ENCODE measurements around the gene BMPR2. TPM values are rescaled to one million over a fixed set of nuclear protein-coding genes. Genes with fewer than 3 reads are reported as not detected.

Gene BMPR2
- polyA plus RNA-seq, 3 donors, result 4.1 to 6.4 (median 4.8) TPM

- DNase-seq, result no peak
- Histone ChIP-seq H3K79me2 (ENCODE audit: insufficient read depth, low read length) (no peaks in the 10 kb centered on the region), H3K36me3 (replicated peaks in 1 of 2; ENCODE audit: control insufficient read depth in 1 of 2, insufficient read depth in 2 of 2, low read length in 2 of 2) (no peaks in the 10 kb centered on the region), H4K20me1 (ENCODE audit: insufficient read depth, low read length) (no peaks in the 10 kb centered on the region), H3K27ac (ENCODE audit: low read depth in 1 of 2, low read length in 2 of 2) (no peak overlapping the region), H3K4me3 (replicated peaks in 1 of 3; ENCODE audit: low read depth in 2 of 3, low read length in 3 of 3) (no peak overlapping the region), H3K4me2 (replicated peaks; ENCODE audit: extremely low read depth, low read length, poor library complexity, severe bottlenecking) (no peak overlapping the region), H3K9ac (ENCODE audit: insufficient read depth, low read length, poor library complexity, severe bottlenecking) (no peak overlapping the region), H2AFZ (ENCODE audit: insufficient read depth, low read depth, low read length, poor library complexity, severe bottlenecking) (no peak overlapping the region), H3K9me3 (replicated peaks in 1 of 2; ENCODE audit: control insufficient read depth in 1 of 2, insufficient read depth in 1 of 2, low read length in 2 of 2) (no peaks in the 10 kb centered on the region), H3K27me3 (ENCODE audit: control insufficient read depth in 2 of 2, insufficient read depth in 2 of 2, low read length in 2 of 2) (no peaks in the 10 kb centered on the region), H3K4me1 (ENCODE audit: control insufficient read depth in 1 of 2, insufficient read depth in 2 of 2, low read length in 2 of 2) (peaks cover 4 to 5% of the 10 kb centered on the region in 2 donors)
- no CpG with 5 or more reads among the region's 2 CpGs for WGBS (ENCODE audit: insufficient coverage)
- intact Hi-C loops (cut with micrococcal nuclease), result no loop called here
- no peak for TF ChIP-seq CTCF (IDR thresholded peaks at IDR 0.05)
- Mint-ChIP-seq H3K9me3 (peaks cover 0 to 9% (median 7%) of the 10 kb centered on the region in 7 donors), H3K4me3 (no peak overlapping the region), H3K36me3 (no peaks in the 10 kb centered on the region), H3K27me3 (ENCODE audit: low read depth in 3 of 3) (peaks cover 0 to 1% (median 0%) of the 10 kb centered on the region in 3 donors), H3K27ac (no peak overlapping the region), H3K4me1 (peaks cover 6% of the 10 kb centered on the region)
These were observed 207.6 kb downstream of the BMPR2 start for GRCh38 chr2:202583709-202584219.

GRCh38 chr2:202588647-202589581, 212.8 kb downstream of the BMPR2 start:
- TF ChIP-seq CTCF (IDR thresholded peaks at IDR 0.05), result peak; percentile 90
- Histone ChIP-seq H2AFZ (ENCODE audit: insufficient read depth, low read depth, low read length, poor library complexity, severe bottlenecking) (peak overlapping the region; percentile 85), H3K79me2 (ENCODE audit: insufficient read depth, low read length) (no peaks in the 10 kb centered on the region), H3K4me2 (replicated peaks; ENCODE audit: extremely low read depth, low read length, poor library complexity, severe bottlenecking) (peak overlapping the region; percentile 54), H3K9me3 (replicated peaks in 1 of 2; ENCODE audit: control insufficient read depth in 1 of 2, insufficient read depth in 1 of 2, low read length in 2 of 2) (no peaks in the 10 kb centered on the region), H3K36me3 (replicated peaks in 1 of 2; ENCODE audit: control insufficient read depth in 1 of 2, insufficient read depth in 2 of 2, low read length in 2 of 2) (no peaks in the 10 kb centered on the region), H3K27ac (ENCODE audit: low read depth in 1 of 2, low read length in 2 of 2) (no peak overlapping the region), H3K27me3 (ENCODE audit: control insufficient read depth in 2 of 2, insufficient read depth in 2 of 2, low read length in 2 of 2) (no peaks in the 10 kb centered on the region), H4K20me1 (ENCODE audit: insufficient read depth, low read length) (no peaks in the 10 kb centered on the region), H3K4me1 (ENCODE audit: control insufficient read depth in 1 of 2, insufficient read depth in 2 of 2, low read length in 2 of 2) (peaks cover 7 to 20% of the 10 kb centered on the region in 2 donors), H3K4me3 (replicated peaks in 1 of 3; ENCODE audit: low read depth in 2 of 3, low read length in 3 of 3) (peak overlapping the region in 1 of 3 experiments; percentile 23), H3K9ac (ENCODE audit: insufficient read depth, low read length, poor library complexity, severe bottlenecking) (no peak overlapping the region)
- Mint-ChIP-seq H3K36me3 (no peaks in the 10 kb centered on the region), H3K27me3 (ENCODE audit: low read depth in 3 of 3) (no peaks in the 10 kb centered on the region), H3K9me3 (peaks cover 0 to 3% (median 0%) of the 10 kb centered on the region in 7 donors), H3K4me3 (peak overlapping the region; percentile 52 to 63), H3K4me1 (peaks cover 16% of the 10 kb centered on the region), H3K27ac (peak overlapping the region in 1 of 7 donors; percentile 57)
- intact Hi-C loops (cut with micrococcal nuclease), result no loop called here
- peak; percentile 56 to 73 (median 69) for DNase-seq
- WGBS (ENCODE audit: insufficient coverage), result 40% methylated on average over 10 of the region's 17 CpGs

All from CD14-positive monocyte (primary cell).